ENCODE measurements around the gene CHMP2A.

CHMP2A gene

DNA sequence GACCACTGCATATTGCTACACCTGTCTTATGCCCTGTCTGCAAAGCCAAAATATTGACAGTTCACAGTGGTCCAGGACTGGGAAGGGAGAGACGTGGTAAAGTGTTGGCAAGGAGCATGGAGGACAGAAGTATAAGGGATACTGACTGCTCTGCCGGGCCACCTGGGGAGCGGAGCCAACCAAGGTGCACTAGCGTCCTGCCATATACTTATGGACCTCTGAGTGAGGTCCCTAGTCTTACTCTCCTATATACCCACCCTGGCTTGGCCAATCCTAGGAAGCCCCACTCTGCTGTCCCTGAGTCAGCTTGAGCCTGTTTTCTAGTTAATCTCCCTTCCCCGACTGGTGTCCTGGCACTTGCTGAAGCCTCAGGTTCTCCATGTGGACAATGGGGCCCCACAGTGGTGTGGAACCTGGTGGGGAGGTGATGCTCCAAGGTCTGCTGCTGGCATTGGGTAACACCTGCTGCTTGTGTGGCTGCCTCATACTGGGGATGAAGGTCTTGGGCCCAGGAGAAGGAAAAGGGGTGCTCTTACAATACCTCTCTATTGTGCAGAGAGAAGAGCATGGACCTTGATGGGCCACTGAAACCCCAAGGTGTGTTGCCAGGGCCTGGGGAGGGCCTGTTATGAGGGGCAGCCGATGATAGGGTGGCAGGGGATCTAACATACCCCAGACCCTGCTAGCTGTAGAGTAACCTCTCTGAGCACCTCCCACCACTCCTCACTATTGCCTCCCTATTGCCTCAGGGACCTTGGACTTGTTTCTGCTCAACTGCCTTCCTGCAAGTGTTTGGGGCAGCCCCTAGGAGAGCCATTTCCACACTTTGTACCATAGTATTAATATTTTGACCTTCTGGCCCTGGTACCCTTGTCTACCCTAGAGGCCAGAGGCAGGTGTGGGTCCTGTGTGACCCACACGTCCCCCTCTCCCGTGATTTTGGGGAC lies 17.8 kb downstream of the CHMP2A start:
- no peak for DNase-seq

GRCh38 chr19:58535857-58536256 lies 19.0 kb downstream of the CHMP2A start:
- DNase-seq, result no peak

DNA sequence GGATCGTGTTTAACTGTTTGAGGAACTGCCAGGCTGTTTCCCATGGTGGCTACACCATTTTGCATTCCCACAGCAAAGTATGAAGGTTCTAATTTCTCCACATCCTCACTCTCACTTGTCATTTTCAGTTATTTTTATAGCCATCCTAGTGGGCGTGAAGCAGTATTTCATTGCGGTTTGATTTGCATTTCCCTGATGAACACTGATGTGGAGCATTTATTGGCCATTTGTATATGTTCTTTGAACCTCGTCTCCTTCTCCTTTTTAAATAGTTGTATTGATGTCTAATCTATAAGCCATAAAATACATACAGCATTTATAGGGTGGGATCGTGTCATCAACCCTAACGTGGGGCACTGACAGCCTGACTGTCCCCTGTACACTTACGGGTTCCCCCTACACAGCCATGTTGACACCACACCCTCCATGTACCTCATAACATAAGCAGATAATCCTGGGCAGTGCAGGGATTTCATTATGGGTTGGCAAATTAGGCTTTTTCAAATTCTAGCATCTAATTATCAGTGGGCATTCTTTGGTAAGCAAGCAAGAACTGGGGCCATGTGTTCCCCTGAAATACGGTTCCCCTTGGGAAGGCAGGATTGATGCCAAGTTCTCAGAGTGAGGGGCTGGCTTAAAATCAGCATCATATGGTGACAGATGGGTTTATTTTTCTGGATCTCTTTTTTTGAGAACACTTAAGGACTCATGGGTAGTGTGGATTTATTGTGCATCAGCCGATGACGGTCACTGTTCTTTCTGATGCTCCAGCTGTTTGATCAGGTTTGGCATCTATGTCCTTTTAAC lies 23.7 kb downstream of the CHMP2A start:
- DNase-seq, result no peak

- DNase-seq, result no peak
Measured at GRCh38 chr19:58529405-58529804, 25.5 kb downstream of the CHMP2A start.

- no peak for DNase-seq
Measured at GRCh38 chr19:58522709-58523108, 32.2 kb downstream of the CHMP2A start.

DNA sequence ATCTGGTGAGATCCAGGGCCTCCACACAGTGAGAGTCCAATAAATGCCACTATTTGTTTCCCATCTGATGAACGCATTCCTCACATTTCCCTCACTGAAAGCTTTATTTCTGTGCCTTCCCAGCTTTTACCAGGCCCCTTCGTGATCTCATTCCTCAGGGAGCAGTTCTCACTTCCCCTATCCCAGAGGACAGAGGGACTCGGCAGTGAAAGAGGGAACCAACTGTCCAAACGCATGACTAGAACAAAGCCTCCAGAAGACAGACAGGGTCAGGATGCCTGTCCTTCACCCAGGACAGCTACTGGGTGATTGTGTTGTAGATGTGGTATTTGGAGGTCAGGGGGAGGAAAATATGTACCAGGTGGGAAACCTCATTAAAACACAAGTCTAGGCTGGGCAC lies 33.3 kb downstream of the CHMP2A start:
- no peak for DNase-seq

- no peak for DNase-seq
Measured at GRCh38 chr19:58520257-58520599, 34.7 kb downstream of the CHMP2A start.

- peak; percentile 92 for DNase-seq
Measured at GRCh38 chr19:58519355-58520256, 35.3 kb downstream of the CHMP2A start, which contains the start of gene ZBTB45. Gene ZBTB45, minus strand, starts transcription at chr19:58519810. Its CDS starts 2,137 bp downstream, at chr19:58517673.

DNA sequence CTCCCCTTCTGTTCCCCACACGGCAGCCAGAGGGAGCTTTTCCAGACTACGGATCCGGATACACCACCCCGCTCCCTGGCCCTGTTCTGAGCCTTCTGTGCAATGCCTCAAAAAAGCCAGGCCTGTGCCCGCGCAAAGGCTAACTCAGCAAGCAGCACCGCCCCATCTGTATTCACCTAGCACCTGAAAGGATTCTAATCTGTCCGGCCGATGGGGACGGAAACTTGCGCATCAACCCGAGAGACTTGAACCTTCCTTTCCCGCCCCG lies 35.9 kb downstream of the CHMP2A start:
- peak; percentile 66 for DNase-seq

DNA sequence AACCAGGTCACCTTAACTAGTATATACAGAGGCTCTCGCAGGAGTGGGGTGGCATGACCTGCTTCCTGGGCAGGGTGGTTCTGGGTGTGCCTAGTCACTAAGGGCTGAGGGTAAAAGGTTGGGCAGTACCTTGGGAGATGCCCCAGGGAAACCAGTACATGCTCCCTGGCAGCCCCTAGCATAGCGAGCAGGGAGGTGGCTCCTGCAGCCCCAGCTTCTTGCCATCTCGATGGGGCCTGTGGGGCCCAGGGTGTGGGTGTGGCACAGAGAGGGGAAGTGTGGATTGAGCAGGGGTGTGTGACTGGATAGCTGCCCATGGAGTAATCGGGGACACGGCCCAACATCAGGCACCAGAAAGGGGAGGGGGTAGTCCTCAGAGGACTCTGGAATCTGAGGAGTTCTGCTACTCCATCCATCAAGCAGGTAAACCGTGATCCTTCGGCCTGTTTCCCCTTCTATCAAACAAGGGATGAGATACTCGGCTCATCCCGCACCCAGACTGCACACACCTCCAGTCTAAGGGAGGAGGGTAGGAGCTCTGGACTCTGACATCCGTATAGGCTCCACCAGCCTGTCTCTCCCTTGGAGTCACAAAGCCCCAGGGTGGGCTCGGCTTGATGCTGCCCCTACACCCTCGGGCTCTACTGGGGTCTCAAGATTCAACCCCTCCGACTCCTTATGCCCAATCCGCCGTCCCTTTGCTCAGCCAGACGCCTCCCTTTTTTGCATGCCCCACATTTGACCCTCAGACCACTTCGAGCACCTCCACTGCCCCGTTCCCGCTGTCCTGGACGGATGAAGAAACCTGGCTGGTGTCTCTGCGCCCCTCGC lies 36.4 kb downstream of the CHMP2A start:
- no peak for DNase-seq

DNA sequence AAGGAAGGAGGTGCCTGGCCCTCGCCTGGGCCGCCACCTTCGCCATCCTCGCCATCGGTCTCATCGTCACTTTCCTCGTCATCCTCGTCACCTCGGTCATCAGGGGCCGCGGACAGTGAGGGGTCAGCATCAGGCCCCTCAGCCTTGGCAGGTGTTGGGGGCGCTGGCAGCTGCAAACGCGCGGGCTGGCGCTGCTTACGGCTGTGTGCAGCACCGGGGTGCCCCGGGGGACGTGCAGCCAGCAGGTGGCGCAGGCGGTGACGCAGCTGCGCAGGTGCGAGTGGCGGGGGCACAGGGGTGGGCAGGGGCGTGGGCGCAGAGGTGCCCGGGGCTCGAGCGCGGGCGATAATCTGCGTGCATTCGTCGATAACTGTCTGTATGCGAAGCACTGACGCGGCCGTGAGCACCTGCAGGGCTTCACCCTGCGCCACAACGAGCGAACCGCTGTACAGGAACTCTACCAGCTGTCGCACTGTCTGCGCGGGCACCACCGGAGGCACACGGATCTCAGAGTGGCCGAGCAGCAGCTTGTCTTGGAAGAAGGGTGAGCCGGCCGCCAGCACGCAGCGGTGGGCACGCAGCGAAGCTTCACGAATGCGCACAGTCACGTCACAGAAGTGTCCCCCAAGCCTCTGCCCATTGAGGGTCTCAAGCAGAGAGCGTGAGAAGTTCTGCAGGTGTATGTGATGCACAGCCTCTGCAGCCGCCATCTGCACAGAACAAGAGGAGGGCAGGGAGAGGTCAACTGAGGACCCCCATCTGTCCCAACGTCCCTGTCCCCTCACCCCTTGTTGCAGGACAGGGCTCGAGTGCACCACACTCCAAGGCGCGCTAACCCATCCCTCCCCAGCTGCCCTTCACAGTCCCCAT lies 37.7 kb downstream of the CHMP2A start:
- DNase-seq, result no peak

- no peak for DNase-seq
Measured at GRCh38 chr19:58516246-58516836, 38.6 kb downstream of the CHMP2A start.

- no peak for DNase-seq
Measured at GRCh38 chr19:58515259-58515658, 39.6 kb downstream of the CHMP2A start.

DNA sequence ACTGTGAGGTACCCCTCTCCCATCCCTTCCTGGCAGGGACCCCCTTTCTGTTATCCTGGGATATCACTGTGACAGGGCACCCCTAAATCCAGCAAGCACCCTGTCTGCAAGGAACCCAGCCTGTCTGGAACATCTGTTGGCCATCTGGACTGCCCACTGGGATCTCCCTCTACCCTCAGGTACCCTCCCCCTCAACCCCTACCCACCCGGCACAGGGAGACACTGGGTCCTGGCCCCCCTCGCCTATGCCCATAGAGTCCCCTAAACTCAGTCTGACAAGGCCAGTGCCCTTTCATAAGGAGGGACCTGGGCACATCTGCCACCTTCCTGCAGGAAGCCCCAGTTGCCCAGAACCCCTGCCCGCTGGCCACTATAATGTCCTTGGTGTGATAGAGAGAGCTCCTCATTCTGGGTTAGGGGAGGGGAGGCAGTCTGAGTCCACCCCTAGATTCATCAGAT lies 40.3 kb downstream of the CHMP2A start:
- DNase-seq, result no peak

GRCh38 chr19:58513694-58514563 lies 41.0 kb downstream of the CHMP2A start:
- DNase-seq, result peak; percentile 1

DNA sequence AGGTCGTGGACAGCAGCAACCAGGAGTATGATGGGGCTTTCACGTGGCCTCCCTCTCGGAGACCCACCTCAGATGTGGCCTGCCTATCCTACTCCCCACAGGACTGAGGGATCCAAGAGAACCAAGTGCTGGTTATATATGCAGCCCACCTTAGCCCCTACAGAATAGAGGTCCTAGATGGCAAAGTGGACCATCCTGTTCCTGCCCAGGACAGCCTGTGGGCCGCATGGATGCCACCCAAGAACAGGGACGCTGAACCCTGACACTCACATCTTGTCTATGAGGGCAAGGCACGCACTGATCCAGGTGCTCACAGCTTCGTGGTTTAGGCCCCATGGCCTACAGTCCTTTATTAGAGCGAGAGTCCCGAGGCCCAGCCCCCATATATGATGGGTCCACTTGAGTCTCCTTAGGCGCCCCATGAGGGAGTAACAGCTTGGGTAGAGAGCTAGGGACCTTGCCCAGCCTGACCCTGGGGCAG lies 41.7 kb downstream of the CHMP2A start:
- DNase-seq, result no peak

GRCh38 chr19:58511353-58512208 lies 43.3 kb downstream of the CHMP2A start, which contains the start of gene SLC27A5:
Gene SLC27A5, minus strand, starts transcription at chr19:58511992. Its CDS starts 37 bp downstream, at chr19:58511955.
- no peak for DNase-seq
